GM19238 (cell line): ENCODE results near the gene DAP.
"Not testable (repeated sequence)": the region's sequence is repeated elsewhere in the genome, so short reads cannot be mapped to it uniquely, and the experiment has no call there.

Source experiments
- DNase-seq: peaks from one replicate; pipeline ENCODE4 v3.0.0; 2011; ENCODE audit warnings: low spot score; ENCODE audit not compliant: insufficient read length

DAP gene

DNA sequence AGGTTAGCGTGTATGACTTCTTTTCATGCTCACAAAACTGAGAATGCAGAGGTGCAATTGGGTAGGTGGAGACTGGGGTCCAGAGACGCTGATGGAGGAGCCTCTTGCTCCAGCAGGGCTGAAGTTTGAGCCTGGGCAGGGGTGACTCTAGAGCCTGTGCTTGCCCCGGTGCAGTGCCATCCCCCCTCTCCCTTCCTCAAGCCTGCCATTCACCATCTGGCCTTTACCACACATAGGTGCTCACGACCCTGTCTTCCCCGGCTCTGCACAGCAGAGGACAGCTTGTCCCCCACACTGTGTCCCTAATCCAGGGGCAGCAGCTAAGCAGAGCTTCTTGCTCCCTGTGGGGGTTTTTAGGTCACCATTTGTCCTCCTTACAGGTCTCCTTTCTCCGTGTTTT is 86.5 kb downstream of the DAP start:
- no peak for DNase-seq

DNA sequence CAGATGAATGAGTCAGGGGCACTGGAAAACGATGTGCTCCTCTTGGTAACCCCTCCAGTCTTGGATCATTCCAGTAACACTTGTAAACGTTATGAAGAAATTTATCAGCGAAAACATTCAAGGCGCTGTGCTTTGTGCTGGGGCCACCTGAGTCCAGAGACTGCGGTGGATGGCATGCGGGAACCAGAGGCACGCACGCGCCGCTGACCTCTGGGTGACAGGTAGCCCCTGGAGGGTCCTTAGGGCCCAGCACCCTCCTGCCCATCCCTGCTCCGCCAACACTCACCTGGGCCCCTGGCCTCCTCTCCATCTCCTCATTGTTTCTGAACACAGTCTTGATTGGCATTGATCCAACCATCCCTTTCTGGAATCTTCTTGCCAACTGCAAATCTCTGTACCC is 86.9 kb downstream of the DAP start:
- DNase-seq, result no peak

DNA sequence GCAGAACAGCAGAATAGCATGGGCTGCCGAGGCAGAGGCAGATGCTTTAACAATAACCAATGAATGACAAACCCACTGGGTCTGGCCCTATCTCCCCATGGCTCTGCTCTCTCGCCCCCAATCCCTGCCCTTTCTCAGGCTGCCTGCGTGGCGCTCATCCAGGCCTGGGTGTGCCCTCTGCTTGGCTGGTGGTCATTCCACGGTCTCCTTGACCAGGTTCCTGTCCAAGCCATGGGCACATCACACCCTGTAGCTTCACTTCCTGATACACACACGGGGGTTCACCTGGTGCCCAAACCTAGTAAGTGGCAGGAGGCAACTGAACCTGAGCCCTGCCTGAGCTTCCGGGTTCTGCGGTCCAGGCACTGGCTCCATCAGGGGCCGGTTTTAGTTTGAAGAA is 87.6 kb downstream of the DAP start:
- no peak for DNase-seq

DNA sequence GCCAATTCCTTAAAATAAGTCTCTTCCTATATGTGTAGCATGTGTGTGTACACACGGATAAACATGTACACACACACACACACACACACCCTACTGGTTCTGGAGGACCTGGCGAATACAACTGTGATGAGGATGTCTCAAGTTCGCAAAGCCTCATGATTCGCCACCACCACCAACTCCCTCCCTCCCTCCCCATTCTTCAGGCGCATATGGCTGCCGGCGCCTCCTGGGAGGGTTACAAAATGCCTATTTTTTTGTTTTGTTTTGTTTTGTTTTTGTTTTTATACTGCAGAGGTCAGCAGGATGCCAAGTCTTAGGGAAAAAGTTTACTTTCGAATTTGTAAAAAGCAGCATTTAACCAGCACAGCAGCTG is 88.0 kb downstream of the DAP start:
- DNase-seq, result no peak

DNA sequence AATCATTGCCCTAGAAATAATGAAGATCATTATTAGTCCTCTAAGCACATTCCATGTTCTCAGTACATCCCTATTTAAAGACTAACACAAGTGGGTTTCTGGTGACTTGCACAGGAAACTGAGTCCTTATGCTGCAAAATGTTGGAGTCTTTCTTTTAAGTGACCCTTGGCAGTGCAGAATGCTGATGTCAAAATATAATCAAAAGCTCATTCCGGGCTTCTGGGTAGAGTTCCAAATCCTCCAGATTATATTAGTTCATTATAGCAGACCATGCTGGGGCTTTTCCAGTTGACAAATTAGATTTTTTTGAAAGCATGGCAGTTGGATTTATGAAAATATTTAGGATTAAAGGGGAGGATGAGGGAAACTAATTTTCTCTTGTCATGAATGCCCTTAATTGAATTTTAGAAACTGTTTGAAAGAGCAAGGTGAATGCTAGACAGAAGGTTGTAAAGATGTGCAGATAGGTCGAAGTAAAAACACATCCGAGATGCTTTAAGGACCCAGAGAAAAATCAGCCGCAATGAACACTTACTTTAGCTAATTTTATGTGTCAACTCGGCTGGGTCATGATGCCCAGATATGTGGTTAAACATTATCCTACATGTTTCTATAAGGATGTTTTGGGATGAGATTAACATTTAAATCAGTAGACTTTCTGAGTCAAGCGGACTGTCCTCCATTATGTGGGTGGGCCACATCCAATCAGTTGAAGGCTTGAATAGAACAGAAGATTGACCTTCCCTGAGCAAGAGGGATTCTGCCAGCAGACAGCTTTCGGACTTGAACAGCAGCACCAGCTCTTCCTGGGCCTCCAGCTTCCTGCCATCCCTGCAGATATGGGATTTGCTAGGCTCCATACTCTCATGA is 88.7 kb downstream of the DAP start:
- no peak for DNase-seq

DNA sequence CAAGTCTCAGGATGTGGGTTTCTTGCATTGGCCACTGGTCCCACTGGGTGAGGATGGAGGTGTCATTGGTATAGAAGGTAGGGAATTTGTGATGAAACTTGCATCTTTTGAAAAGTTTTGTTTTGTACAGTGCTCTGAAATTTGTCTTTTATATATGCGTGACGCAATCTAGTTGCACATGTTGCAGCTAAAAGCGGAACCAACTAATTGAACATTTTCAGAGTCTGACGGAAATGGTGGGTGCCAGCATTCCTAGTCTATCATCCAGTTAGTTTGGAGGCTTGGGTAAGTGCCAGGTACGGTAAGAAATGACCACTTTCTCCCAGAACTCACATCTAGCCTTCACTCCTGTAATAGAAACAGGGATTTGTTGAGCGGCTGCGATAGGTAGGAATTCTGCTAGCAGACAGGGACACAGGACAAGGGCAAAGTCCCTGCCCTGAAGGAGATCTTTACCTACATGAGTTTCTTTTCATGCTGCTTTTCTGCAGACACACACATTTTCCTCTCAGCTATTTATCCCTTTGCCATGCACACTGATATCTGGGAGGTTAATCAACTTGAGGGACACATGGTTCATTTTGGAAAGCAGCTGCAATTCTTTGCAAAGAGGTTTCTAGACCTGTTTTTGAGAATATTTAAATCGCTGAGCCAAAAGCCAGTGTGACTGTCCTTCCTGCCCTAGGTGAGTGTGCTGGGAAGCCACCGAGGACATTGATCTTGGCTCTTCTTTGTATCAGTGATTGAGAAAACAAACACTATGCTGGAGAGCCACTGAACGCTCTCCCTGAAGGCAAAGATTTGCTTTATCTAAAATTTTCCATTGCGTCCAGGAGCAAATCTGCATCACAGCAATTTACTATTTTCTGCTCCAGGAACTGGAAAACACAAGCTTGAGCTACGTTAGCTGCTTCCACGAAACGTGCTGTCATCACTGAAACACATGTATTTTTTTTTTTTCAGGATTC is 89.7 kb downstream of the DAP start:
- DNase-seq, result no peak

DNA sequence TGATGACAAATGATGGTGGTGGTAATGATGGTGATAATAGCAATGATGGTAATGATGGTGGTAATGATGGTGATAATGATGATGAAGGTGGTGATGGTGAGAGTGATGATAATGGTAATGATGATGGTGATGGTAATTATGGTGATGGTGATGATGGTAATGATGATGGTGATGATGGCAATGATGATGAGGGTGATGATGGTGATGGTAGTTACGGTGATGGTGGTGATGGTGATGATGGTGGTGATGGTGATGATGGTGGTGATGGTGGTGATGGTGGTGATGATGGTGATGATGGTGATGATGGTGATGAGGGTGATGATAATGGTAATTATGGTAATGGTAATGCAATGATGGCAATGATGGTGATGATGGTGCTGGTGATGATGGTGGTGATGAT is 91.1 kb downstream of the DAP start:
- no peak for DNase-seq

DNA sequence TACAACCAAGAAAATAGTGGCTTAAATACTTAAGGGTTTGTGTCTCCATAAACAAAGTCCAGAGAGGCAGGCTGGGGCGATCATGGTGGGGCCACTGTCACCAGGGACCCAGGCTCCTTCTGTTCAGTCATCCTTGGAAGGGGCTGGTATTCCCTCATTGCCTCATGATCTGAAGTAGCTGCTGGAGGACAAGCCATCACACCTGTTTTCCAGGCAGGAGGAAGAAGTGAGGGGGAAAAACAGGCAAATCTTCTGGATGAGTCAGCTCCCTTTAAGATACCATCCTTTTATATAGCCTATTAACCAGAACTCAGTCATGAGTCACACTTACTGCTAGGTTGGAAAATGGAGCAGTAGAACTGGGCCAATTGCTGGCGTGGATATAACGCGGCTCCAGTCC is 92.3 kb downstream of the DAP start:
- DNase-seq, result no peak

DNA sequence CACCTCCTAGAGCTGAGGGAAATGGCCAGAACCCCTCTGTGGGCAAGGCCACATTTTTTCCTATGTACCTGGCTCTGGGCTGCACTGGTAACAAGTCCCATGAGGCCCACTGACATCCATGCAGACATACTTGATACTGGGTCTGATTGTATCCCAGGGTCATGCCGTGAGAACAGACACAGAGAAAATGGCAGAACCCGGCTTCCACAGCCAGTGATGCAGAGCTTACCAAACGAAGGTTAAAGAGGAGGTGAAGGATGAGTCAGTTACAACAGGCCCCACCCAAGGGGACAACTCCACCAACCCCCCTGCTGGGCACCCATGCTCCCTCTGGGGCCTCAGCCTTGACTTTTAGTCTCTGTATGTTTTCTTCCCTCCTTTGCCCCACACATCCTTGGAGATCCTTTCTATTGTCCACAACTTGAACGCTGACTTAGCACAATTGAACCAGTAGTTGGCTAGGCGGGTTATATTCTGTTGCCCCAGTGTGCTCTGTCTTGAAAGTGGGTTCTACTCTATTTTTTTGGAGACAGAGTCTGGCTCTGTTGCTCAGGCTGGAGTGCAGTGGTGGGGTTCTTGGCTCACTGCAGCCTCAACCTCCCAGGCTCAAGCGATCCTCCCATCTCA is 93.5 kb downstream of the DAP start:
- no peak for DNase-seq

DNA sequence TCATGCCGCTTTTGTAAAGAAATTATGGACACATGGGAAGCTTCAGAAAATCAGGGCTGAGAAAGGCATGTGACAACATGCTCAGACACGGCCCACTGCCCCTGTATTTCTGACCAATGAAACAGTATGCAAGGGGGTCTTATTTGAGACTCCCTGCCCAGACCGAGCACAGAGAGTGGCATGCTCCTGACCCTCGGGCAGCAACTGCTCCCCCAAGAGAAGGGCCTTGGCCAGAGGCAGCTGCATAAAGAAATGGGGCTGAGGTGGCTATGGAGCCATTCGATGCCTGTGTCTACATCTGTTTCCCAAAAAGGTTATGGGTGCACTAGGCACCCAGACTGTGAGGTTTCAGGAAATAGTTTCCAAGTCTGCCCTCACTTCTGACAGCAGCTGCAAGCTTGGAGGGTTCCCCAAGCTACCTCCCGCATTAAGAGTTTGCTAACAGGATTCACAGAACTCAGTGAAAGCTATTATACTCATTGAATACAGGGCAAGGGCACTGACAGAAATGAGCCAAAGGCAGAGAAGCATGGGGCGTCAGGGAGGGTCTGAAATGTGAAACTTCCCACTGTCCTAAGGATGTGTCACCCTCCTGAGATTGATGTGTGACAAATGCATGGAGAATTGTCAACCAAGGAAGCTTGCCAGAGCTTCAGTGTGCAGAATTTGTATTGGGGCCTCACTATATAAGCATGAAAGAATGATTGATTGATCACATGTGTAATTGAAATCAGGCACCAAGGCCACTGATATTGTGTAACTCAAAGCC is 94.3 kb downstream of the DAP start:
- no peak for DNase-seq

DNA sequence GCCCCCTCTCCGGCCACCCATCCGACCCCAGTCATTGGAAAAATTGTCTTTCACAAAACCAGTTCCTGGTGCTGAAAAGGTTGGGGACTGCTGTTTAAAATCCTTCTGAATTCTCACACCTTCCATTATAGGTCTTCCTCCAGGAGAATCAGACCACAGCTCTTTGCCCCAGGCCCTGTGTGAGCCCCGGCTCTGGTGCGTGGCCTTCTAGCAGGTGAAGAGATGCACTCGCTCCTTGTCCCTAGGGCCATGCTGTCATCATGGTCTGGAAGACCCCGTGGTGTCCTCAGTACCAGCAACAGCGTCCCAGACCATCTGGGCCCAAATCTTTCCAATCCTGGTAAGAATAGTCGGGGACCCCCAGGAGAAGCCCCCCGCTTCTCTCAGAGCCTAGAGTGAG is 95.2 kb downstream of the DAP start:
- no peak for DNase-seq

DNA sequence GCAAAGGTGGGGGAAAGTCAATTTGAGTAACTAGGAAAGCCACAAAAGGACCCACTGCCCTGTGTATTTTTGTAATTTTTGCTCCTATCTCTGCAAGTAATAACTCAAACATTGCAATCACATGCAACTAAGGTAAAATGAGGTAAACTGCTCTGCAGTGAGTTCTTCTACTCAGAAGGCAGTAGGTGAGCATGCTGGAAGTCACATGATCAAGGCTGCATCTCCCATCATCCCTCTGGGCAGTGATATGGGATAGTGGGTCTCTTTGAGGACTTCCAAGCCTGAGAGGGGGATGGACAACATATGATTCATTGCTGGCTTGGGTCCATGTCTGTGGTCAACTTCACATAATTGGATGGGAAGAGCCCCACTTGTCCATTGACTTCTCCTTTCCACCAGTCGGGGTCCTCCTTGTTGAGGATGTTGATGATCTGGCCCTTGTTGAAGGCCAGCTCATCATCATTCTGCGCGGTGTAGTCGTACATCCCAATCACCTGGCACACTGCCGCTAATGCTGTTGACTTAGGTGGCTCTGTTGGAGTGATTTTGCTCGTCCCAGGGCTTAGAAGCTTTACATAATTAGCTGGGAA is 96.8 kb downstream of the DAP start:
- DNase-seq, result not testable (repeated sequence)

DNA sequence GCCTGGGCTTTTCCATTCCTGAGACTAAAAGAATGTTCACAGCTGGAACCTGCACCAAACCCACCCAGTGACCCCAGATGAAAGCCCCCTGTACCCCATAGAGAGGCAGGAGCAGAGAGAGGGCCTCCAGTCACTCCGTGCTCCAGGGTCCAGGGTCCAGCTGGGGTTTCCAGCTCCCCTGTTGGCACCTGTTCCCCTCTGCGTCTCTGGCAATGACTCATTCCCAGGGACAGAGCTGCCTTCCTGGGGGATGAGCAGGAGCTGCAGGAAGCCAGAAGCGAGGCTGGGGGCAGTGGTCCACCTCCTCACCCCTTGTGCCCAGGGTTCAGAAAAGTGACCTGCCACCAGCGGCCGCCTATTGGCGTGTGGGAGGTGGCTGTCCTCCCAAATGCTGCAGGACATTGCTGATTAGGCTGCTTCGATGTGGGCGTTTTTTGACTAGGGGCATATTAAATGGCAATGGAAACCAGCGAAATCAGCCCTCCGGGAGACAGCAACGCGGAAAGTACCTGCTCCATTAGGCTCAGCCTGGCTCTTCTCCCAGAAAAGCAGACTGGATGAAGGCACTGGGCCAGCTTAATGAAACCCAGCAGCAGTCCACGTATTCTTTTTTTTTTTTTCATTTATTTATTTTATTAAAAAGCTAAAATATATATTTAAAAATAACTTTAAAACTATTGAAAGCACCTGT is 97.4 kb downstream of the DAP start:
- DNase-seq, result no peak

DNA sequence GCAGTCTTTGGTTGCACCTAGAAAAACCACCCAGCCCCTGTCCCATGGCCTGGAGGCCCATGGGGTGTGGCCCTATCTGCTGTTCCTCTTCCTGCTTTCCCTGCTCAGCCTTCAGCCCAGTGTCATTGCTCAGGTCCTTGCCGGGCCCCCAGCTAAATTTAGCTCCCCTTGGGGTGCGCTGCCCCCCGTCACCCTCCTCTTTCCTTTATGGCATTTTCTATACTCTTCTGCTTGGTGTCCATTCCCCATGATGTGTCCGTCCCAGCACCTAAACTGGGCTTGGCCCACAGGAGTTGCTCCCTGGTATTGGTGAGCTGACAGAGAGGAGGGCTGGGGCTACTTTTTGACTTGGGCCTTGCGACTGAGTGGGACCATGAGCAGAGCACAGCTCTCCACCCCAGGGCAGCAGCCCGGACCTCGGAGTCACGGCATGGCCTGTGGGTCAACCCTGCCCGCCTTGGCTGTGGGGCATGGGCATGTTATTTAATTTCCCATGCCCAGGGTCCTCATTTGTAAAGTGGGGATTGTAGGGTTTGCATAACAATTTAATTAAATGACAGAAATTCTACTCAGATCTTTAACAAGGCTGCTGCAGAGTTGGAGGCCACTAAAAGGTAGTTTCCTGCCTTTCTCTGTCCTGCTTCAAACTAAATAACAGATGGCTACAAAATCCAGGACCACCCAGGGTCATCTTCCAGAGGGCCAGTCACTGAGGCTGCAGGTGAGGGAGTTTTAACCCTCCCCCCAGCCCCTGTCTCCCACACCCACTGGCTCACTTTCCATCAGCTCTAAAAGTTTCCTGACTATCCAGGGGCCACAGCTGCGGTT is 98.2 kb downstream of the DAP start:
- no peak for DNase-seq

DNA sequence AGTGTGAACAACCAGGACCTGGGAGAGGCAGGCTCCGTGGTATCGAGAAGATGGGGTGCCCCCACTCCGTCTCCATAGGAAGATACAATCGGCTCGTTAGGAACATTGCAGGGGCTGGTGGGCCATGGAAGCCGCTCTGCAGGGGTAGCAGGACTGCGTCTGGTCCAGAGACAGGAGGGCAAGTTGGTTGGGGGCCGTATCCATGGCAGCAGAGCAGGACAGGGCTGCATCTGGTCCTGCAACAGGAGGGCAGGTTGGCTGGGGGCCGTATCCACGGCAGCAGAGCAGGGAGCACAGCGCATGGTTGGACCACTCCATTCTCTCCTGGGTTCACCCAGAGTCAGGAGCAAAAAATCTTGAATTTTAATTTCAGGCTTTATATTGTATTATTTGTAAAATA is 99.0 kb downstream of the DAP start:
- no peak for DNase-seq

DNA sequence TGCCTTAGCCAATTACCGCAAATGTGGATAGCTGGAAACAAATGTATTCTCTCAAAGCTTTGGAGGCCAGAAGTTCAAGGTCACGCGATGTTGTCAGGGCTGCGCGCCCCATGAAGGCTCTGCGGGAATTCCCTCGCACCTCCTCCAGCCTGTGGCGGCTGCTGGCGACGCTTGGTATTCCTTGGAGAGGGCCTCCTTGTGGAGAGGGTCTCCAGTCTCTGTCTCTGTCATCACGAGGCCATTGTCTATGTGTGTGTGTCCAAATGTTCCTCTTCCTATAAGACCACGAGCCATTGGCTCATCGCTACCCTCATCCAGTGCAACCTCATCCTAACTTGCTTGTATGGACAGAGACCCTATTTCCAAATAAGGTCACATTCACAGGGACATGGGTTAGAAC is 99.6 kb downstream of the DAP start:
- no peak for DNase-seq

DNA sequence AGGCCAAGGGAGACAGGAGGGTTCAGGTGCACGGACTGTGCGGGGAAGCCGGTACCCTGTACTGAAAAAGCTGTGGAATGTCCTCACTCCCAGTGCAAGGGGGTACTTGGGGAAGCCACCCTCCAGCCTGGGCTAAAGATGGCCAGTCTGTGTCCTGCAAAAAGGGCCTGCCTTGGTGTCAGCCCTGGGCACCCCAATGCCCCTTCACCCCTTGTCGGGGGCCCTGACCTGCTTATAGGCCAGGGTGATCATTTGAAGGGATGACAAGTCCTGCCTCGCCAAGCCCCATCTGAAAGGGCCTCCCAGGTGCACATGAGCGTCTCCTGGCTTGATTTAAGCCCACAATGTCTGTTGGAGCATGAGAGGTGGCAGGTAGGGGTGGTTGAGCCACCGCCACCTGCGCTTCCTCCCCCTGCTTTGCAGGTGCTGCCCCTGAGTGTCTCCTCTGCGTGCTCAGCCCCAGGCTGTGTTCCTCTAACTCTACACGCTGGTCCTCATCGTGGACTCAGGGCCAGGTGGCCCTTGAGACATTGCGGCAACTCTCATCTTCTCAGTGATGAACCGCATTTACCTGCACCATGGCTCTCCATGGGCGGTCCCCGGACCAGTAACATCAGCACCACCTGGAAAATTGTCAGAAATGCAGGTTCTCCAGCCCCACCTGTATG is 100.2 kb downstream of the DAP start:
- no peak for DNase-seq

DNA sequence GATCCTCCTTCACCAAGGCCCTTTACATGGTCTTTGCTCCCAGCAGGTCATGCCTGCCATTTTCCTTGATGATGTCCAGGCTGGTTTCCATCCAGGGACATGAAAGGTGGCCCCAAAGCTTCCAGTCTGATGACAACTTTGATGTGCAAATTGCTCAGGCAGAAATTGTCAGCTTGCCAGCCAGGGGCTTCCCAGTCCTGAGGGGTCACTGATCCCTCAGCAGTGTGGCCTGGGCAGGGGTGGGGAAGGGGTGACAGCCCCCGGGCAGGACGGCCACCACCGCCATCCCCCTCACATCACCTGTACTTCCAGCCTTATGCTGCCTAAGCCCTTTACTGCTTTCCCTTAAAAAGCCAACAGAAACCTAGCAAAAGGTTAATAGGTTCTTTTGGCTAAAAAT is 100.9 kb downstream of the DAP start:
- DNase-seq, result no peak

DNA sequence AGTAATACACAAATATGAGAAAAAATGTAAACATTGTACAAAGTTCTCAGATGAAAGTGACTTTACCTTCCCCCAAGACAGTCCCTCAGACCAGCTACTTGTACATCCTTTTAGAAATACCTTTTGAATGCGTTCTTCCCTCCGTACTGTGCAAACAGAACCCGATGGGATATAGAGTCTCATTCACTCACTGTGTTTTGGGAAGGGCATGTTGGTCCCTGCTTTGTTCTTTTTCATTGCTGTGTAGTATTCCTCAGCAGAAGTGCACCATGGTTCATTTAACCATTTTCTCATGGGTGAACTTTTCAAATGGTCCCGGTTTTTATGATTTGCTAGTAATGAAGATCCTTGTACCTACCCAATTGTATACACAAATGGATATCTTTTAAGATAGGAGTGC is 102.8 kb downstream of the DAP start:
- no peak for DNase-seq
